ENCODE measurements around the gene LOXL4.
"Not testable (repeated sequence)": the region's sequence is repeated elsewhere in the genome, so short reads cannot be mapped to it uniquely, and the experiment has no call there.

The LOXL4 gene

GRCh38 chr10:98242823-98243222 is 25.2 kb downstream of the LOXL4 start:
- peak; percentile 12 for TF ChIP-seq CTCF (IDR thresholded peaks at IDR 0.05; ENCODE audit: extremely low read depth, missing control alignments)
- peak; percentile 4 for DNase-seq (ENCODE audit: low spot score)

DNA sequence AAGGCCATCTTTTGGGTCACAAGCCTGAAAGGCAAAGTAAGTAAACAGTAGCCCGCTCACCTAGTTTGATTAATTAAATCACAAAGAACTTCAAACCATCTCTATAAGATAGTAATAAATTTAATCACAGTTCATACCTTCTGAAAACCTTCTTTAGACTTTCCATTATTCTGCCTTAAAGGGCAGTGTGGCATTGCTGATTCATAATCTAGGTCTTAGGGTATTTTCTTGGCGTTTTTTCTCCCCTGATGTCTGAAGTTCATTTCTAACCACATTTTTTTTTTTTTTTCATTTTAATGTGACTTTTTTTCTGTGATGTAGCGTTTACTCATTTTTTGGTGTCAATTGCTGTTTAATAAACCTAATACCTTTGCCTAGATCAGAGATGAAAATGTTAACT is 27.5 kb downstream of the LOXL4 start:
- TF ChIP-seq CTCF (IDR thresholded peaks at IDR 0.05; ENCODE audit: extremely low read depth, missing control alignments): no peak
- no peak for DNase-seq (ENCODE audit: low spot score)

GRCh38 chr10:98238391-98238790 is 29.6 kb downstream of the LOXL4 start:
- TF ChIP-seq CTCF (IDR thresholded peaks at IDR 0.05; ENCODE audit: extremely low read depth, missing control alignments): no peak

DNA sequence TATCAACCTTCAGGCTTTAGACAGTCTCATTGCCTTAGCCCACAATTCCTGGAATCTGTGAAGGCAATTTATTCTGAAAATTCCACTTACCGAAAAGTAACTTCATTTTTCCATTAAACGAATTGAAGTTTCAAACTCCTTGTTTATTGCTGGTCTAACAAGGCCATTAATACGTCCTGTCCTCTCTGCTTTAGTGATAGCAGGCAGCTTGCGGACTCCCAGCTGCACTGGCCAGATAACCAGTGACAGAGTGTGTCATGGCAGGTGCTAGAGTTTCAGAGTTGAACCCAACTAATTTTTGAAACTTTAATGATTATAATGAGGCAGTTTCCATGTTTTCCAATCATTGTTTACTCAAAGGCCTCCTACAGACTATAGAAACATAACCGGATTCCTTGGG is 31.1 kb downstream of the LOXL4 start:
- no peak for DNase-seq (ENCODE audit: low spot score)
- TF ChIP-seq CTCF (IDR thresholded peaks at IDR 0.05; ENCODE audit: extremely low read depth, missing control alignments): no peak

More at GRCh38 chr10:98238391-98238790, 29.6 kb downstream of the LOXL4 start:
- DNase-seq (ENCODE audit: low spot score): no peak

- DNase-seq (ENCODE audit: low spot score): no peak
- no peak for TF ChIP-seq CTCF (IDR thresholded peaks at IDR 0.05; ENCODE audit: extremely low read depth, missing control alignments)
Measured at GRCh38 chr10:98235846-98236245, 32.1 kb downstream of the LOXL4 start.

GRCh38 chr10:98231417-98231816 is 36.6 kb downstream of the LOXL4 start:
- DNase-seq (ENCODE audit: low spot score): no peak
- no peak for TF ChIP-seq CTCF (IDR thresholded peaks at IDR 0.05; ENCODE audit: extremely low read depth, missing control alignments)

GRCh38 chr10:98228266-98228665 is 39.7 kb downstream of the LOXL4 start:
- not testable (repeated sequence) for DNase-seq (ENCODE audit: low spot score)

DNA sequence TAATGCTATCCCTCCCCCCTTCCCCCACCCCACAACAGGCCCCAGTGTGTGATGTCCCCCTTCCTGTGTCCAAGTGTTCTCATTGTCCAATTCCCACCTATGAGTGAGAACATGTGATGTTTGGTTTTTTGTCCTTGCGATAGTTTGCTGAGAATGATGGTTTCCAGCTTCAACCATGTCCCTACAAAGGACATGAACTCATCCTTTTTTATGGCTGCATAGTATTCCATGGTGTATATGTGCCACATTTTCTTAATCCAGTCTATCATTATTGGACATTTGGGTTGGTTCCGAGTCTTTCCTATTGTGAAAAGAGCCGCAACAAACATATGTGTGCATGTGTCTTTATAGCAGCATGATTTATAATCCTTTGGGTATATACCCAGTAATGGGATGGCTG is 40.3 kb downstream of the LOXL4 start:
- not testable (repeated sequence) for DNase-seq (ENCODE audit: low spot score)

Data from GM20000 (cell line).